GM19438 (cell line): ENCODE results near the gene PLXNA4.

Experiments
- ATAC-seq: cut with Tn5 transposase; IDR thresholded peaks from one replicate; pipeline ENCODE4 v1.9.1; 2021; ENCODE audit warnings: low read depth; ENCODE audit not compliant: unreplicated experiment

The PLXNA4 gene

DNA sequence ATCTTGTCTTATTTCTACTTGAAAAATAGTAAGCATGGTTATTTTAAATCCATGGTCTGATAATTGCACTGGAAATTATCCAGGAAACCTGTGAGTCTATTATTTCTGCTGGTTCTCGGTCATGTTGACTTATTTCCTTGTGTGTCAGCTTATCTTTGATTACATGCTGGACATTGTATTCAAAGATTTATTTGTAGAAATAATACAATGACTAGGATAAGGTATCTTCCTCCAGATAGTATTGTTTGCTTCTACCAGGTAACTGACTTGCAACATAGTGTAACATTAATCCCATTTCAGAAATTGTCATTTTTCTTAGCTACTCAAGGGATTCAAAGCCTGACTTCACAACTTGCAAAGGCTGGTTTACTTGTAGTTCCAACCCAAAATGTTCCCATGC lies 33.4 kb downstream of the PLXNA4 start:
- ATAC-seq = no peak

DNA sequence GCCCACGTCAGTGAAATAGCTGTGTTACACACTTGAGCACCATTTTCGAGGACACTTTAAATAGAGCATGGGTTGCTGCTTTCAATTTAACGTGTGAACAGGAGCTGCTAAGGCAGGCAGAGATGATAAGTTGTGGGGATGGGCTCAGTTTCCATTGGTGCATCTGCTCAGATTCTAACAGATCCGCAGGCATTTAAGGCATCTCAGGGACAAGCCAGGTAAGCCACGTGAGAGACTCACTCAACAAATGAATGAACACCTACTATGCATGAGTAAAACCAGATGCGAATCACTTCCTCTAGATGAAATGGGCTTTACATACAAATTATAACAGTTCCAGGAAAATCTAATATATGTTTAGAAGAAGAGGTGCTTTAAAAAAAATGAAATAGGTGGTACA lies 34.6 kb downstream of the PLXNA4 start:
- no peak for ATAC-seq

DNA sequence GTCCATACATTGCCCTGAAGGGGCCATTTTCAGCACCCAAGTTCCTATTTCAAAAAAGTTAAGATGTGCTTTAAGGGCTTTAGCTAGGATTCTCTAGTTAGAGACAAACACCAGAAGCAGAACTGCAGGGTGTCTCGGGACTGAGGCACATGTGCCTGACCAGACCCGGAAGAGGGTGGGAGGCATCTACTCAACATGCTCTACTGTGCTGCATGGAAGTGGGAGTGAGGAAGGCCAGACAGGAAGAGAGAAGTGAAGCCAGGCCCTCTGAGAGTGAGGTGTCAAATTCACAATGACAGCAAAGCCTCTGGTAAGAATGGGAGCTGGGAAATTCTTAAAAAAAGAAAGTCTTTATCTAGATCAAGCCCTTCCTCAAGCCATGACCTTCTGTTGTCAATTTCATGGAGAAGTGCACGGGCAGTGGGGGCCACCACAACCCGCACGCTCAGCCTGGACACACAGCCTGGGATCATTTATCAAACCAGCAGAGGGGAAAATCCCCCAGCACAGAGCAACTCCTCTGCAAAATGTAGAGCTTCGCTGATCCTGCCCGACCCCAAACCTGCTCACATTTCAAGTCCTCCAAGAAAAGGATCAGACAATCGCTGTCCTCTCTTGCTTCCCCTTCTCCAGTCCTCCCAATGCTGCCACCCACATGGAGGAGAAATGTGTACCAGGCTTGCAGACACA lies 38.7 kb downstream of the PLXNA4 start:
- no peak for ATAC-seq

DNA sequence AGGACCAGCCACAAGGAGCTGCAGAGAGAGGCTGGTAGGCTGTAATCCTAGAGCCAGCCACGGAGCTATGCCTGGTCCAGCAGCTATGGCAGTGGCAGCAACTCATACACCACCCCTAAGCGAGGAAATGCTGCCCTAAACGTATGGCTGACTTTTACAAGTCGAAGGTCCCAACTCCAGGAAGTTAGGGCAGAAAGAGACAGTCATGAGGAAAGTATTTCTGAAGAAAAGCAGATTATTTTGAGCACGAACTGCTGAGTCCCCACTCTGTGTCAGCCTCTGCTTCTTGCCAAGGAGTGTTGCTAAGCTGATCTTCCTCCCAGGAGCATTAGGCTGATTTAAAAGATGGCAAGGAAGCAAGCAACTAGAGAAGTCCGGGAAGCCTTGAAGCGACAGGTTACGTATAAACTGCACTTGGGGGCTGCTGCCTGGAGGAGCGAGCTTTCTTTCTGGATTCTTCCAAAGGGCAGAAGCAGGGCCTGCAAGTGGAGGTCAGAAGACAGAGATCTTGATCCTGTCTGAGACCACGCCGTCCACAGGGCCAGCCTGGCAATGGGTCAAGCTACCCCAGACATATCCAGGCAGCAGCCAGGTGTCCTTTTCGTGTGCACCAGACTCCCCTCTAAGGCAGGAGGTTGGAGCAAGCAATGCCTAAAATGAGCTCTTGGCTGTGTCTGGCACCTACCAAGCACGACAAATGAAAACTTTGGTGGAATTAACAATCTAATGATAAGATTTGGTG lies 39.4 kb downstream of the PLXNA4 start:
- ATAC-seq = no peak

DNA sequence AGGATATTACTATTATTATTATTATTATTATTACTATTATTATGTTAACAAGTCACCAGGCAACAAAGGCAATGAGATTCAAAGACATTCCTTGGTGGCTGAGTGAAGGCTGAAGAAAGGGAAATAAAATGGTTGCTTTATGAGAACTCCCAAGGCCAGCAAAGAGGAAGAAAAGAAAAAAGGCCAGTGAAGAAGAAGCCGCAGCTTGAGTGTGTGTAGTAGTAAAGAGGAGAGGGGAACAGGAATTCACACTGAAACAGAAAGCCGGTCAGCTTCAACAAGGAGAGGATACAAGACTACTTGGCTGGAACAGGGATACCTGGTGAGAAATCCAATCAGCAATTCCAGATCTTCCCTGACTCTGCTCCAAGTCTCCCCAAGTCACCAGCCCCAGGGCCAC lies 42.4 kb downstream of the PLXNA4 start:
- ATAC-seq = no peak

DNA sequence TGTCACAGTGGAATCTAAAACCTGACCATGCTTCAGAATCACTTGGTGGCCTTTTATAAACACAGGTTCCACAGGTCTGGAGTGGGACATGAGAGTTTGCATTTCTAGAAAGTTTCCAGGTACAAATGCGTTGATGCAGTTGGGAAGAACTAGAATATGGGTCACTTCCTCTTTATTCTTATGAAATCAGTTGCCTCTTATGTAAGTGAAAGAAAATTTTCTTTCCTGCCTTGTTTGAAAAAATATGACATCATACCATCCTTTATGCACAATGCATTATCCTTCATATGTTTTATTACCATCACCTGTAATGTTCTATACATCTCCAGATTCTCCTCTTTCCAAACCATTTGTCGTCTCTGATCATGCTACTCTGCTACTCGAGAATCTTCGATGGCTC lies 44.0 kb downstream of the PLXNA4 start:
- no peak for ATAC-seq

DNA sequence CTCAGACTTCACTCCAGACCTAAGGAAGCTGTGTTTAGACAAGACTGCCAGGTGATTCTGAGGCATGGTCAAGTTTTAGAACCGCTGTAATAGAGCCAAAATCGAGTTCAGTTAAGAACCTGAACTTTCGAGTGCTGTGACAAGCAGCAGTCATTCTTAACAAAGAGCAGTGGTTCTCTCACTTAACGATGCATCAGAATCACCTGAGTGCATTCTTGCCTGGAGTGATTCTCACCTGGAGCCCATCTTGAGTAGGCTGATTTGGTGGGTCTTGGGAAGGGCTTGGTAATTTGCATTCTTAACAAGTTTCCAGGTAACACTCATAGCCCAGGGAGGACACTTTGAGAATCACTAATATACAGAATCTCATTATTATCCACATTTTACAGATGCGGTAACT lies 44.7 kb downstream of the PLXNA4 start:
- ATAC-seq = no peak

DNA sequence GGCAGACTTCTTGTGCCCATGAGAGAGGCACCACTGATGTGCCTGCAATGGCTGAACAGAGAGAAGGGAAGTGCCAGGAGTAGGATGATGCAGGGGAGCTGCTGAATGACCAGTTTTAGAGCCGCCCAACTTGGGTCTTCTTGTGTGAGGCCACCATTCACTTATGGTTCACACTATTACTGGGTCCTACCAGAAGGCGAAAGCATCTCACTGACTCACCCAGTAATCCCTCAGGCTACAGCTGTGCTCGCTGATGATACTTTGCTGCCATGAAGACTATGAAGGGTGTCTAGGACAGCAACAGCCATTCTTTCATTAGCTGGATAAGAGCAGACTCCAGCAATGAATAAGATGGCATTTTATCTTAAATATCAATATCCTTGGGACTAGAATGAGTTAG lies 47.6 kb downstream of the PLXNA4 start:
- ATAC-seq = no peak

DNA sequence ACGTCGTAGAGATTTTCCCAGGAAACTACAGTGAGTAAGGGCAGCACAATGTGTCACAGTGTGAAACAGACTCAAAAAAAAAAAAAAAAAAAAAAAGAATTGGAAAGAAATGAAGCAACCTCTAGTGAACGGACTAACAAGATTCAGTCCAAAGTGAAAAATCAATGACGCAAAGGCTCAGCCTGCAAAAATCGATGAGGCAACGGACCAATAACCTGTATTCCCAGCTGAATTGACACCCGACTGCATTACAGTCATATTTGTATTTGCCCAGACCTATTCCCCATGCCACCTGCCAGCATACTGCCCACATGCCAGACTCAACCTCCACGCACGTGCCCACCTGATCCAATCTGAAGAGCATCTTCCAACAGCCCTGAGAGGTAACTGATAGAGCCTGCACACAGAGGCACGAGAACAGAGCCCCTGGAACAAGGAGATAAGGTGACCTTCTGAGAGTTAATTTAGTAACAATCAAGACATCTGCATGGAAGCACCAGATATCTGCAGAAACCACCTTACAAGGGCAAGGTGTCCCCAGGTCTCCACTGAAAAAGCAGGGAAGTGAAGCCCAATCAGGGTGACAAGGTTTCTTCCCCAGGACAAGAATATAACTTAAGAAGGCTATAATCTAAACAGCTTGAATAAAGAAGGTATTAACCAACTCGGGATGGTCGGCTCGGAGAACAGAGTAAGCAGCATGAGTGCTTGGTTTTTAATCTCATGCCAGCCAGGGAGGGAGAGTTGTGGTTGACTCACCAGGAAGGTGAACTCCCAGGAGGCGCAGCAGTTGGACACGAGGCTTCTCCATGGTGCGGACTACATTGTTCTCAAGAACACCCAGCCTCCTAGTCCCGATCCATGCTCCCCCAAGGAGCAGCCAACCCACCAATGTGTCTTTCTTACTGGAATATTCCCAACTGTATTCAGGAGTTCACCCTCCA lies 48.5 kb downstream of the PLXNA4 start:
- no peak for ATAC-seq

DNA sequence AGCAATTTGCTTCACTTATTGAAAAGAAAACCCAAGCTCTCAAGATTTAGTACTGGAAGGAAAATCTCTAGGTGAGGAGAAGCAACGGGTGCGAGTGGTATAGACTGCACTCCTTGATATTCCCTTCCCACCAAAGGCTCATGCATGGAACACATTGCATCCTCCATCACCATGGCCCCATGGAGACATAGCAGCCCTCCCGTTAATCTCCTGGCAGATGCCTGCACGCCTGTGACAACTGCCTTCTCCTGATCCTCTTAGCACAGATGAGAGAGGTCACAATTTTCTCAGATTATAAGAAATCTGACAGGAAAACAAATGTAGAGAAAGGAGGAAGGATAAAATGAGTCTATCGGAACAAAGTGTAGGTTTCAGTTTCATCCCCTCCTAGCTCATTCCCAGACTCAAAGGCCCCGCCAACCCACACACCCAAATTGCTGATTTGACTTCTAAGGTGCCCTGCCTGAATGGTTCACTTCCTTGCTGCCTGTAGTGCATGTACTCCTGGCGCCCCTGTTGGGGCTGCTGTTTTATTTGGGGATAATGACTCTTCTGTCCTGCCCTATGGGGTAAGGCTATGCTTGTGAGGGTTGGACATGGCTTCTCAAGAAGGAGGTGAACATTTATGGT lies 50.0 kb downstream of the PLXNA4 start:
- ATAC-seq = no peak

DNA sequence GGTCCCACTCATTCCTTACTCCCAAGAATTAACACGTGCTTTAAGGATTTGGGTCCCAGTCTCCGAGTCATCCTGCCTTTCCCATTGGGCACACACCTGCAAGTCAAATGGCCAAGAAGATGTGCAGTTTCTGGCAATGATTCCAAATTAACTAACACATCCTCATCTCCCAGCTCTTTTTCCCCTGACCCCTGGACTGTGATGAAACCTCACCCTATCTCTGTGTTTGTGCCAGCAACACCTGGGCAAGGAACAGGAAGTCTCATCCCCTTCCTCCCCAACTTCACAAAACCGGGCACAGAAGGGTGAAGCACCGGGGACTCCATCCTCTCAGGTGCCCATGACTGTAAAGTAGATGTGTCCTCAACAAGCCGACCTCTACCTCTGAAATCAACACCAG lies 54.8 kb downstream of the PLXNA4 start:
- no peak for ATAC-seq

DNA sequence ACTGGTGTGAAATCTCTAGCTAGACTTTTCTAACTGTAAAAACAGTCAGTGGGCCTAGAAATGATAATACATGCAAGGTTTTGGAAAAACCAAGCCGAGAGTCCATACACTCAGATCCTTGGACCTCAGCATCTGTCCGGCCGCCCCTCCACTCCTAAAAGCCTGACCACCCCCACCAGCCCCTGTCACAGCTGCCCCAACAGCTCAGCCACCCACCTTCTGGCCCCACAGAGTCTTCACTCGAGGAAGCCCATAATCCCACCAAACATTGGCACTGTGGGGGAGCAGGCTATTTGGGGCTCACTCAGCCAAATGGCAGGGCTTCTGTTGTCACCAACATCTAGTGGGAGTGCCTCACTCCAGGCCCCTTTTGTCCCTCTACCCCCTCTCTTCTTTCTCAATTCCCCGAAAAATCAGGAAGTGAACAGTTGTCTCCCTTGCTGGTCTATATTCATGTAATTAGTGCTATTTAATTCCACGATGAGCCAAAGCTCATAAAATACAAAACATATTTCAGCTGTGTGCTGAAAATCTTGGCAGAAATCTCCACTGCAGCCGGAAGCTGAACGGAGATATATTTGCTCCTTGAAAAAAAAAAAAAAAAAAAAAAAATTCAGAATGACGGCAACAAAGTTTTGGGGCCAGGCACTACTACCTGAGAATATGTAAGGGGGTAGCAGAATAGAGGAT lies 55.5 kb downstream of the PLXNA4 start:
- no peak for ATAC-seq

DNA sequence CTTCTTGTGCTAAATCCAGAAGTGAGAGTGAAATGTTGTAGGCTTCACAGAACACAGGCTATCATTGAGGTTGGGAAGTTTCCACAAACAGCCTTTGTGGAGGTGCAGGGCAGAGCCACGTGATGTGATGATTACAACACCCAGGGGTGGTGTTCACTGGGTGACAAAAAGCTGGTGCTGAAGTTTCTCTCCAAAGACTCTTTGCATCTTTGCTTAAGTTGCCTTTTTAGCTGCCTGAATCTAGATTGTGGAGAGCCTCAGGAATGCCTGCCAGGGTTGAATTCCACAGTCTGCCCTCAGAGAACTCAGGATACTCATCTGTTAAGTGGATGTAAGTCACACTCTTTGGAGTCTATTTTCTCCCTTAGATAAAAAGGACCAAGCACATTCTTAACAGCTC lies 56.3 kb downstream of the PLXNA4 start:
- no peak for ATAC-seq

DNA sequence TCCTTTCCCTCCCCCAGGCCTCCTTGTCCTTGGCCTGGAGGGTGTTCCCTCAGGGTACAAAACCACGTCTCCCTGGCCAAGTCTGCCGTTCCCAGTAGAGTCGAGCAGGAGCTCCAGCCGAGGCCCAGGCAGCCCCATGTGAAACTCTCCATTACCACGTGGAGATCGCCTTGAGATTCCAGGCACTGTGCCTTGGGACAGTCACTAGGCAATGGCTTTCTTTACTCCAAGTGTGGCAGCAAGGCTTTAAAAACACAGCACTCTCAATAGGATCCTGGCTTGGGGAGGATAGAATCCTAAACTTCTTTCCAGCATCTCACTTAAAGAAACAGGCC lies 57.5 kb downstream of the PLXNA4 start:
- no peak for ATAC-seq

DNA sequence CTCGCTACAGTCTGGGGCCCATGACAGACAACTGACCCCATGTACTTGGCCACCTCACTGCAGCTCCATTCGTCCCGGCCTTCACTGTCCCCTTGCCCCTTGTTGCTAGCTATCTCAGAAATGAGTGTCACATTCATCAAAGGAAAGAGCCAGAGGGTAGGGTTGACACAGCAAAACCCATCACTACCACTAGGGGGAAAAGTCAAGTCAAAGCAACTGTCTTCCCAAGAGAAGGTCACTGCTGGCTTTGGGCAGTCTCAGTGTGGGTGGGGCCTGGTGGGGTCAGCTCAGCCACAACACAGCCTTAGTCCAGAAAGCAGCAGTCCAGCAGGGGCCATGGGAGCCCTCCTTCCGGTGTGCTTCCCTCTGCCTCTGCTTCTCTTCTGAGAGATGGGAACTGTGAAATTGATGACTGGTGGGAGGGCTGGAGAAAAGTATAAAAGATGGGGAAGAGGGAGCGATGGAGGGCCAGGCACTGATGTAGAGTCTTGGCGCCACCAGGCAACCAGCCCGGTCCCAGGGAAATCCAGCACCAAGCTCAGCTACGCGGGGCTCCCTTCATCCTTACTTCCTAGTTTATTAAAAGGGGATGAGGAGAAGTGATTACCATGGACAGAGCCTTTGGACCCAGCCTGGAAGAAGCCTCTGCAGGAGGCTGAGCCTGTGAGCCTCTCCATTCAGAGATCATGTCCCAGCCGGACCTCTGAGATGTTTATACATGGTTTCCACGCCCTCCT lies 58.0 kb downstream of the PLXNA4 start:
- ATAC-seq = no peak

DNA sequence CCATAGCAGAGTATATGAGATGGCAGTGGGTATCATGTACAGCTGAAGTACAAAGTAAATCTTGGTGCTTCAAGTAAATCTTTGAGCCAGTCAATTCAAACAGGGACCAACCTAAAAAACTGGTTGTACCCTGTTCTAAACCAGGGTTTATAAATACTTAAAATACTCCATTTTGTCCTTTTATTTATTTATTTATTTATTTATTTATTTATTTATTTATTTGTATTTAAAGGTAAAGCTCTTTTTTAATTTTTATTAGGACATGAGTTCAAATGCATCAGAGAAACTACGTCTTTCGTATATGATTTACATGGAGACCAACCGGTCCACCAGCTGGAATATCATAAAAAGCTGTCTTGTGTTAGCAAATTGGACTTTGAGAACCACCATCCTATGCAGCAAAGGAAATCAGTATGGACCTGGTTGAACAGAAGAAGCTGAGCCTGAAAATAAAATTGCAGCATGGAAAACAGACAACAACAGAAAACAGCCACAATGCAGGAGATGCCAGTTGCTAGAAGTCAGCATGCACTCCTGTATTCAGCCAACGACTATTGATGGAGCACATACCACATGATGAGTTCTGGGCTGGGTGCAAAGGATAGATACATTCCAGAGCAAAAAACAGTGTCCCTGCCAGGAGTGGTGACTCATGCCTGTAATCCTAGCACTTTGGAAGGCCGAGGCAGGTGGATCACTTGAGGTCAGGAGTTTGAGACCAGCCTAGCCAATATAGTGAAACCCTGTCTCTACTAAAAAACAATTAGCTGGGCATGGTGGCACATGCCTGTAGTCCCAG lies 60.0 kb downstream of the PLXNA4 start:
- no peak for ATAC-seq

DNA sequence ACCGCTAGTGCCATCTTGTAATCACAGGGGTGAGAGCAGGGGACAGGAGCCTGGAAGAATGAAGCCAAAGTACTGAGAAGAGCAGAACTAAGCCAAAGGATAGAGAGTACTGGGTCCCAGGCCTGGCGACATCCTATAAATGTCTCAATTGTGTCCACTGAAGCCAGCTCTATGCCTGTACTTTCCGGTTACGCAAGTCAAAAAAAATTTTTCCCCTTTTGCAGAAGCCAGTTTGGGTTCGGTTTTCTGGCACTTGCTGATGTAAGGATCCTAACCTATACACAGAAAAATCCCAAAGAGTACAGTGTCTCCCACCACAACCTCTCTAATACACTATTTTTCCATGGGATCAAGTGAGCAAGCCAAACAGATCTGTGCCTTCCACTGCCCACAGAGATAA lies 61.1 kb downstream of the PLXNA4 start:
- ATAC-seq = no peak

DNA sequence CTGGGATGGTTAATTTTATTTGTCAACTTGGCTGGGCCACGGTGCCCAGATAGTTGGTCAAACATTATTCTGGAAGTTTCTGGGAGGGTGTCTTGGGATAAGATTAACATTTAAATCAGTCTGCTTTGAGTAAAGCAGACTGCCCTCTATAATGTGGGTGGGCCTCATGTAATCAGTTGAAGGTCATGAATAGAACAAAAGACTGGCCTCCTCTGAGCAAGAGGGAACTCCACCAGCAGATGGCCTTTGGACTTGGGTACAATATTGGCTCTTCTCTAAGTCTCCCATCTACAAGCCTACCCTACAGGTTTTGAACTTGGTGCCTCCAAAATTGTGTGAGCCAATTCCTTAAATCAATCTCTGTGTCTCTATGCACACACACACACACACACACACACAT lies 61.8 kb downstream of the PLXNA4 start:
- no peak for ATAC-seq

DNA sequence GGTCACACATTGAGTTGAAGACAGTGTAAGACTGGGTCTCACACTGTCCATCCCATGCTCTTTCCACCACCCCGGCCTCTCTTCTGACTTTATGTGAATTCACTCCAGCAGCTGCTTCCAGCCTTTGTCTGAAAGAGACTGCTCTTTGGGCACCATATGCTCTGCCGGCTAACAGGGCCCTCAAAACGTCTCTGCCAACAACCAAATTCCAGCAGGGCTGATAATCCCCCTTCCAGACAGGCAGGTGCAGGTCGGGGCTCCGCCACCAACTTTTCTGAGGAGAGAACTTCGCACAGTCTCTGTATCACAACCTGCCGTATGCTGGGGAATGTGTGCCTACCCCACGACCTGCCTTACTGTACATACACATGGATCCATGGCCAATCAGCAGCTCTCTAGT lies 64.3 kb downstream of the PLXNA4 start:
- no peak for ATAC-seq
